Measurements from ENCODE around the gene ATL1. TPM values are rescaled to one million over a fixed set of nuclear protein-coding genes. Genes with fewer than 3 reads are reported as not detected.

Gene ATL1
- total and polyA plus RNA-seq, 2 of the 4 experiments (the other 2 are of a cell fraction) = 6.0 to 12.2 TPM

GRCh38 chr14:50531595-50532501 lies 28.1 kb upstream of the ATL1 start:
- Histone ChIP-seq H3K4me2 (ENCODE audit: low read depth, low read length) (peak overlapping the region; percentile 100), H3K79me1 (ENCODE audit: low read depth in 1 of 2, low read length in 2 of 2) (peaks cover 3 to 28% of the 10 kb centered on the region in 2 experiments; a peak in 2 of 4 replicates), H3K9me1 (ENCODE audit: insufficient read depth, low read length) (peaks cover 12% of the 10 kb centered on the region; the same call in 1 of the 2 replicates), H3K18ac (ENCODE audit: low read depth, low read length) (peak overlapping the region; percentile 98), H4K20me1 (ENCODE audit: insufficient read depth, low read length) (peaks cover 32% of the 10 kb centered on the region), H3K56ac (ENCODE audit: extremely low read depth, insufficient read depth, low read length) (peak overlapping the region; percentile 92), H3K4me1 (ENCODE audit: control insufficient read depth, insufficient read depth, low read length) (peaks cover 16% of the 10 kb centered on the region), H3K9me3 (ENCODE audit: control insufficient read depth, insufficient read depth, low read length) (no peaks in the 10 kb centered on the region), H3K4me3 (ENCODE audit: insufficient read depth, low read depth, low read length) (peak overlapping the region; percentile 95), H3K9ac (ENCODE audit: low read depth, low read length) (peak overlapping the region; percentile 97), H4K8ac (ENCODE audit: low read depth in 2 of 2, low read length in 2 of 2) (peak overlapping the region in 1 of 2 experiments; percentile 66; a peak in 3 of 4 replicates), H2BK5ac (ENCODE audit: low read depth, low read length, poor library complexity, severe bottlenecking) (peak overlapping the region; percentile 100), H3K14ac (replicated peaks; ENCODE audit: low read depth, low read length) (peak overlapping the region; percentile 84), H2AK9ac (replicated peaks; ENCODE audit: low read depth, low read length, poor library complexity) (peak overlapping the region; percentile 97), H4K5ac (ENCODE audit: low read depth, low read length) (peak overlapping the region; percentile 39), H3K36me3 (ENCODE audit: control insufficient read depth, insufficient read depth, low read length) (peaks cover 2% of the 10 kb centered on the region), H2BK20ac (ENCODE audit: low read depth, low read length) (no peak overlapping the region), H2AK5ac (ENCODE audit: low read depth, low read length) (peak overlapping the region; percentile 49; the same call in 1 of the 2 replicates), H2BK120ac (ENCODE audit: low read depth, low read length) (peak overlapping the region; percentile 76), H2BK15ac (ENCODE audit: low read depth, low read length) (no peak overlapping the region), H3K27ac (ENCODE audit: insufficient read depth, low read length) (peak overlapping the region; percentile 97), H3K27me3 (ENCODE audit: control insufficient read depth, insufficient read depth, low read length) (no peaks in the 10 kb centered on the region), H3K23ac (ENCODE audit: low read depth, low read length) (peak overlapping the region; percentile 87), H3K4ac (ENCODE audit: low read depth, low read length) (peak overlapping the region; percentile 96), H2AFZ (replicated peaks; ENCODE audit: low read length, poor library complexity) (peak overlapping the region; percentile 96), H4K91ac (ENCODE audit: insufficient read depth, low read depth, low read length) (peak overlapping the region; percentile 78)
- peak; percentile 45 for ATAC-seq (ENCODE audit: low read depth)
- 1% methylated on average over 45 of the region's 82 CpGs; no CpG with 5 or more reads in 1 of the 2 experiments for WGBS, 2 experiments (ENCODE audit: extremely low coverage in 2 of 2, insufficient read length in 1 of 2)
- dilution Hi-C loops (cut with HindIII; ENCODE audit: low sequenced_read_pairs, unreplicated experiment) (no loop called here), in situ Hi-C loops (cut with MboI; ENCODE audit: low sequenced_read_pairs) (no loop called here), intact Hi-C loops (cut with micrococcal nuclease) (loop anchor here (1.0 to 10.0 kb wide), 6 partner anchors 135 to 669 kb away; partner anchors contain the start of genes CDKL1, SOS2 and VCPKMT)
- CTCF ChIA-PET = interaction anchor here (0.6 to 1.3 kb wide), 4 partner anchors 45 to 211 kb away, joined by 4 to 8 read pairs (median 4); no protein-coding TSS in a partner anchor
- DNase-seq = peak; percentile 29
- BruUV-seq (replicated peaks) = no TSS peak
- POLR2A ChIA-PET (ENCODE audit: unreplicated experiment) = interaction anchor here (0.6 to 1.2 kb wide), 4 partner anchors 189 to 516 kb away, joined by 6 to 8 read pairs (median 6); partner anchors contain the start of gene DMAC2L
- TF ChIP-seq NFE2L2 (IDR thresholded peaks at IDR 0.05; ENCODE audit: low read depth, low read length) (no peak), MXI1 (IDR thresholded peaks at IDR 0.05; ENCODE audit: borderline replicate concordance, low read depth, low read length) (no peak), RAD21 (IDR thresholded peaks at IDR 0.05; ENCODE audit: low read length) (no peak), MAFK (IDR thresholded peaks at IDR 0.05; ENCODE audit: low read depth, low read length) (no peak), RFX5 (IDR thresholded peaks at IDR 0.05; ENCODE audit: low read depth, low read length) (no peak), CTCF (conservative IDR thresholded peaks at IDR 0.05; ENCODE audit: low read depth, low read length) (no peak), ELK1 (IDR thresholded peaks at IDR 0.05; ENCODE audit: borderline replicate concordance, low read depth, low read length) (no peak), MAZ (IDR thresholded peaks at IDR 0.05; ENCODE audit: borderline replicate concordance, low read depth, low read length) (no peak), CHD1 (IDR thresholded peaks at IDR 0.05; ENCODE audit: low read depth, low read length) (no peak; the same call in 1 of the 2 replicates), BHLHE40 (IDR thresholded peaks at IDR 0.05; ENCODE audit: low read depth, low read length) (no peak), SMC3 (IDR thresholded peaks at IDR 0.05; ENCODE audit: low read depth, low read length) (no peak)
- TF ChIP-seq, protein P1, sequence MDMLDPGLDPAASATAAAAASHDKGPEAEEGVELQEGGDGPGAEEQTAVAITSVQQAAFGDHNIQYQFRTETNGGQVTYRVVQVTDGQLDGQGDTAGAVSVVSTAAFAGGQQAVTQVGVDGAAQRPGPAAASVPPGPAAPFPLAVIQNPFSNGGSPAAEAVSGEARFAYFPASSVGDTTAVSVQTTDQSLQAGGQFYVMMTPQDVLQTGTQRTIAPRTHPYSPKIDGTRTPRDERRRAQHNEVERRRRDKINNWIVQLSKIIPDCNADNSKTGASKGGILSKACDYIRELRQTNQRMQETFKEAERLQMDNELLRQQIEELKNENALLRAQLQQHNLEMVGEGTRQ (IDR thresholded peaks at IDR 0.05; ENCODE audit: low read depth, low read length) = no peak

All from IMR-90 (cell line).